ENCODE results near the gene MYL7.

Gene MYL7

GRCh38 chr7:44150466-44150832 lies 9.3 kb upstream of the MYL7 start:
- H3K4ac ChIP-seq (ENCODE audit: low read depth, low read length): no peak overlapping the region
- H2AK5ac ChIP-seq (ENCODE audit: low read length): no peak overlapping the region
- no peak overlapping the region for H4K8ac ChIP-seq (ENCODE audit: low read depth, low read length)
- no peak for DNase-seq
- WGBS (ENCODE audit: extremely low coverage, insufficient coverage, insufficient read length): no CpG with 5 or more reads among the region's 5 CpGs
- H4K91ac ChIP-seq (ENCODE audit: low read depth, low read length): no peak overlapping the region
- no peaks in the 10 kb centered on the region for H3K79me2 ChIP-seq (ENCODE audit: control insufficient read depth, insufficient read depth, low read length, poor library complexity)
- no peaks in the 10 kb centered on the region for H3K36me3 ChIP-seq (ENCODE audit: control insufficient read depth in 1 of 2, insufficient read depth in 2 of 2, low read length in 2 of 2)
- no peak overlapping the region for H2BK12ac ChIP-seq (ENCODE audit: low read length)
- no peak overlapping the region for H2BK120ac ChIP-seq (ENCODE audit: insufficient read depth, low read length, poor library complexity)
- peaks cover 5% of the 10 kb centered on the region for H3K27me3 ChIP-seq (ENCODE audit: insufficient read depth, low read length)
- no peak overlapping the region for H3K27ac ChIP-seq (ENCODE audit: low read depth, low read length)
- no peak overlapping the region for H3K9ac ChIP-seq (ENCODE audit: low read length)
- no peak overlapping the region for H3K23ac ChIP-seq (ENCODE audit: low read length)
- no peak overlapping the region for H3K4me3 ChIP-seq (ENCODE audit: low read depth, low read length)
- no peak overlapping the region for H3K4me2 ChIP-seq (ENCODE audit: low read length)
- H4K12ac ChIP-seq (ENCODE audit: low read depth, low read length): no peak overlapping the region
- H3K79me1 ChIP-seq (ENCODE audit: low read length): no peaks in the 10 kb centered on the region
- H2BK5ac ChIP-seq (ENCODE audit: low read depth, low read length, poor library complexity): no peak overlapping the region
- no peak overlapping the region for H3K14ac ChIP-seq (ENCODE audit: low read length)
- no peak overlapping the region for H3K18ac ChIP-seq (ENCODE audit: low read length)
- H2AFZ ChIP-seq (ENCODE audit: insufficient read depth, low read length, poor library complexity): no peak overlapping the region
- peaks cover 5% of the 10 kb centered on the region for H3K9me3 ChIP-seq (ENCODE audit: insufficient read depth, low read depth, low read length)
- peaks cover 7 to 19% of the 10 kb centered on the region in 2 experiments for H3K4me1 ChIP-seq (ENCODE audit: control insufficient read depth in 1 of 2, insufficient read depth in 2 of 2, low read length in 2 of 2)

DNA sequence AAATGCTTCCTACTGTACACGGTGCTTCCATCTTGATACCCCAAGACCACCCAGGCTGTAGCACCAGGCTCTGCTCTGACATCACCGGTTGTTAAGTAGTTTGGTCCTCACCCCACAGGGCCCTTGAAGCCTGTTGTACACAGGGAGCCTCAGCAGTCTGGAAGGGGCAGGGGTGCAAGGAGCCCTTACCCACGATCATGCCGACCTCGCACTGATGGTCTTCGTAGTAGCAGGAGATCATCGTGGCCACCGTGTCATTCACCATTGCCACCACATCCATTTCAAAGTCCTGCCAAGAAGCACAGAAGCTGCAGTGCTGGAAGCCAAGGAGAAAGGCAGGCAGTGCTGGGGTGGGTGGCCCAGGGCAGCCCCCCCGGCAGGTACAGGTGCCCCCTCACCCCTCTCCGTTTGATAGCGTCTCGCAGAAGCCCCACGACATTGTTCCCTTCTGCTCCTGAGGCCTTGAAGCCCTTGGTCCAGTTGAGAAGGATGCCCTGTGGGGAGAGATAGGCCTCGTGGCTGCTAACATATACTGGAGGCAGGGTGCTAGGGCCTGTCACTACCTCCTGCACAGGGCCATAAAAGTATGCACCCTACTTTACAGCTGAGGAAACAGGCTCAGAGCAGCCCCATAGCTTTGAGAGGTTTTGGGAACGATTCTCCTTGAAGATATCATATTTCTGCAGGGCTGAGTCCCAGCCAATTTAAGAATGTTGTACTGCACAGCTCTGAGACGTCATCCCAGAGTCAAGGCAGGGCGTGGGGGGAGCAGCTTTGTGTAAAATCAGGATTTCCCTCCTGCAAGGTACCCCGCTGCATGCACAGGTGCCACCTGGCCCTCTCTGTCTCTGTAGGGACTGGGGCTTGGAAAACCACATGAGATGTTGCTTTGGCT lies 8.7 kb upstream of the MYL7 start:
- H2BK5ac ChIP-seq (ENCODE audit: low read depth, low read length, poor library complexity): no peak overlapping the region
- H2BK120ac ChIP-seq (ENCODE audit: insufficient read depth, low read length, poor library complexity): no peak overlapping the region
- H4K12ac ChIP-seq (ENCODE audit: low read depth, low read length): no peak overlapping the region
- H3K9me3 ChIP-seq (ENCODE audit: insufficient read depth, low read depth, low read length): peaks cover 11% of the 10 kb centered on the region
- H3K4me1 ChIP-seq (ENCODE audit: control insufficient read depth in 1 of 2, insufficient read depth in 2 of 2, low read length in 2 of 2): peaks cover 5 to 19% of the 10 kb centered on the region in 2 experiments
- no peak overlapping the region for H3K27ac ChIP-seq (ENCODE audit: low read depth, low read length)
- H4K91ac ChIP-seq (ENCODE audit: low read depth, low read length): no peak overlapping the region
- no peaks in the 10 kb centered on the region for H3K79me2 ChIP-seq (ENCODE audit: control insufficient read depth, insufficient read depth, low read length, poor library complexity)
- H2BK12ac ChIP-seq (ENCODE audit: low read length): no peak overlapping the region
- no peak overlapping the region for H2AFZ ChIP-seq (ENCODE audit: insufficient read depth, low read length, poor library complexity)
- H3K14ac ChIP-seq (ENCODE audit: low read length): no peak overlapping the region
- H3K4me2 ChIP-seq (ENCODE audit: low read length): no peak overlapping the region
- H2AK5ac ChIP-seq (ENCODE audit: low read length): no peak overlapping the region
- peaks cover 11% of the 10 kb centered on the region for H3K27me3 ChIP-seq (ENCODE audit: insufficient read depth, low read length)
- H3K36me3 ChIP-seq (ENCODE audit: control insufficient read depth in 1 of 2, insufficient read depth in 2 of 2, low read length in 2 of 2): no peaks in the 10 kb centered on the region
- H3K18ac ChIP-seq (ENCODE audit: low read length): no peak overlapping the region
- no CpG with 5 or more reads among the region's 18 CpGs for WGBS (ENCODE audit: extremely low coverage, insufficient coverage, insufficient read length)
- H4K8ac ChIP-seq (ENCODE audit: low read depth, low read length): no peak overlapping the region
- H3K23ac ChIP-seq (ENCODE audit: low read length): no peak overlapping the region
- H3K79me1 ChIP-seq (ENCODE audit: low read length): no peaks in the 10 kb centered on the region
- H3K4ac ChIP-seq (ENCODE audit: low read depth, low read length): no peak overlapping the region
- no peak overlapping the region for H3K9ac ChIP-seq (ENCODE audit: low read length)
- DNase-seq: no peak
- no peak overlapping the region for H3K4me3 ChIP-seq (ENCODE audit: low read depth, low read length)

GRCh38 chr7:44148961-44149536 lies 7.9 kb upstream of the MYL7 start:
- Histone ChIP-seq H3K4ac (ENCODE audit: low read depth, low read length) (no peak overlapping the region), H4K91ac (ENCODE audit: low read depth, low read length) (no peak overlapping the region), H3K4me2 (ENCODE audit: low read length) (no peak overlapping the region), H3K27ac (ENCODE audit: low read depth, low read length) (no peak overlapping the region), H3K36me3 (ENCODE audit: control insufficient read depth in 1 of 2, insufficient read depth in 2 of 2, low read length in 2 of 2) (no peaks in the 10 kb centered on the region), H2AFZ (ENCODE audit: insufficient read depth, low read length, poor library complexity) (no peak overlapping the region), H2BK5ac (ENCODE audit: low read depth, low read length, poor library complexity) (no peak overlapping the region), H3K18ac (ENCODE audit: low read length) (no peak overlapping the region), H2BK12ac (ENCODE audit: low read length) (no peak overlapping the region), H3K14ac (ENCODE audit: low read length) (no peak overlapping the region), H3K9ac (ENCODE audit: low read length) (no peak overlapping the region), H3K79me2 (ENCODE audit: control insufficient read depth, insufficient read depth, low read length, poor library complexity) (no peaks in the 10 kb centered on the region), H2BK120ac (ENCODE audit: insufficient read depth, low read length, poor library complexity) (no peak overlapping the region), H2AK5ac (ENCODE audit: low read length) (no peak overlapping the region), H4K12ac (ENCODE audit: low read depth, low read length) (no peak overlapping the region), H3K4me1 (ENCODE audit: control insufficient read depth in 1 of 2, insufficient read depth in 2 of 2, low read length in 2 of 2) (peaks cover 5 to 16% of the 10 kb centered on the region in 2 experiments), H3K4me3 (ENCODE audit: low read depth, low read length) (no peak overlapping the region), H3K23ac (ENCODE audit: low read length) (no peak overlapping the region), H3K27me3 (ENCODE audit: insufficient read depth, low read length) (peaks cover 14% of the 10 kb centered on the region), H3K9me3 (ENCODE audit: insufficient read depth, low read depth, low read length) (peaks cover 13% of the 10 kb centered on the region), H4K8ac (ENCODE audit: low read depth, low read length) (no peak overlapping the region), H3K79me1 (ENCODE audit: low read length) (no peaks in the 10 kb centered on the region)
- DNase-seq: no peak
- no CpG with 5 or more reads among the region's 9 CpGs for WGBS (ENCODE audit: extremely low coverage, insufficient coverage, insufficient read length)

GRCh38 chr7:44148166-44148565 lies 7.0 kb upstream of the MYL7 start:
- H3K4me2 ChIP-seq (ENCODE audit: low read length): no peak overlapping the region
- no peaks in the 10 kb centered on the region for H3K79me1 ChIP-seq (ENCODE audit: low read length)
- no peak overlapping the region for H2AFZ ChIP-seq (ENCODE audit: insufficient read depth, low read length, poor library complexity)
- H3K23ac ChIP-seq (ENCODE audit: low read length): no peak overlapping the region
- H4K8ac ChIP-seq (ENCODE audit: low read depth, low read length): no peak overlapping the region
- H3K14ac ChIP-seq (ENCODE audit: low read length): no peak overlapping the region
- H4K12ac ChIP-seq (ENCODE audit: low read depth, low read length): no peak overlapping the region
- H3K4me1 ChIP-seq (ENCODE audit: control insufficient read depth in 1 of 2, insufficient read depth in 2 of 2, low read length in 2 of 2): peaks cover 5 to 16% of the 10 kb centered on the region in 2 experiments
- no peak overlapping the region for H3K4me3 ChIP-seq (ENCODE audit: low read depth, low read length)
- no peak overlapping the region for H3K27ac ChIP-seq (ENCODE audit: low read depth, low read length)
- no peak overlapping the region for H2AK5ac ChIP-seq (ENCODE audit: low read length)
- no peak overlapping the region for H2BK5ac ChIP-seq (ENCODE audit: low read depth, low read length, poor library complexity)
- no peak overlapping the region for H3K4ac ChIP-seq (ENCODE audit: low read depth, low read length)
- H3K9ac ChIP-seq (ENCODE audit: low read length): no peak overlapping the region
- no peak overlapping the region for H4K91ac ChIP-seq (ENCODE audit: low read depth, low read length)
- H2BK120ac ChIP-seq (ENCODE audit: insufficient read depth, low read length, poor library complexity): no peak overlapping the region
- H3K79me2 ChIP-seq (ENCODE audit: control insufficient read depth, insufficient read depth, low read length, poor library complexity): no peaks in the 10 kb centered on the region
- no peaks in the 10 kb centered on the region for H3K36me3 ChIP-seq (ENCODE audit: control insufficient read depth in 1 of 2, insufficient read depth in 2 of 2, low read length in 2 of 2)
- peaks cover 12% of the 10 kb centered on the region for H3K9me3 ChIP-seq (ENCODE audit: insufficient read depth, low read depth, low read length)
- H3K27me3 ChIP-seq (ENCODE audit: insufficient read depth, low read length): peaks cover 14% of the 10 kb centered on the region
- DNase-seq: no peak
- H3K18ac ChIP-seq (ENCODE audit: low read length): no peak overlapping the region
- WGBS (ENCODE audit: extremely low coverage, insufficient coverage, insufficient read length): no CpG with 5 or more reads among the region's 2 CpGs
- no peak overlapping the region for H2BK12ac ChIP-seq (ENCODE audit: low read length)
